ENCODE results near the gene EEPD1.

EEPD1 gene

GRCh38 chr7:36157527-36158320 is 4.7 kb downstream of the EEPD1 start:
- no peak for DNase-seq

DNA sequence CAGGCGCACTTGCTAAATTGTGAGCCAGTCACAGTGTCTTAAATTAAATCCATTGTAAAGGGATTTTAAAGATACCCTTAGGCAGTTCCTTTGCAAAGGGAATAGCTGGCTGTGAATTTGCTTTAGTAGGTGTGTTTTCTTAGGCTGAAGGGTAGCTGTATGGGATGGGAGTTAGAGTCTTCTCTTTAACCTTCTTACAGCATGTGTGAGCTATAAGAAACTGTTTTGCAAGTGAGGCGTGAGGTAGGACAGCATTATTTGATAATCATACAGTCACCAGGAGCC is 5.2 kb downstream of the EEPD1 start:
- DNase-seq, result no peak

- no peak for DNase-seq
Measured at GRCh38 chr7:36159618-36160017, 6.6 kb downstream of the EEPD1 start.

DNA sequence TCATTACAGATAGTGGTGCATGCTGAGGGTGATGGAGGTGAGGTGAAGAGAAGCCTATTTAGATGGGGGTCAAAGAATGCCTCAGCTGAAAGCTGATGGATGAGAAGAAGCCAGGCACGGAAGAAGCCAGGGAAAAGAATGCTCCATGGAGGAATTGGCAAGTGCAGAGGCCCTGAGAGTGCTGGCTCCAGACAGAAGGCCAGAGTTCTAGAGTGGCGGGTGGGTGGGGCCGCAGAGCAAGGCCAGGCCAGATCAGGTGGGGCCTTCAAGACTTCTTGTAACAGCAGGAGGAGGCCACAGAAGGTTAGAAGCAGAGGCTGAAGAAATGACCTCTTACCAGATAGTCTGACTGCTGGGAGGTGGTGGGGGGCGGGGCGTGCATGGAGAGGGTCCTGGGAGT is 7.3 kb downstream of the EEPD1 start:
- no peak for DNase-seq

- peak; percentile 30 for DNase-seq
Measured at GRCh38 chr7:36161996-36162395, 8.9 kb downstream of the EEPD1 start.

DNA sequence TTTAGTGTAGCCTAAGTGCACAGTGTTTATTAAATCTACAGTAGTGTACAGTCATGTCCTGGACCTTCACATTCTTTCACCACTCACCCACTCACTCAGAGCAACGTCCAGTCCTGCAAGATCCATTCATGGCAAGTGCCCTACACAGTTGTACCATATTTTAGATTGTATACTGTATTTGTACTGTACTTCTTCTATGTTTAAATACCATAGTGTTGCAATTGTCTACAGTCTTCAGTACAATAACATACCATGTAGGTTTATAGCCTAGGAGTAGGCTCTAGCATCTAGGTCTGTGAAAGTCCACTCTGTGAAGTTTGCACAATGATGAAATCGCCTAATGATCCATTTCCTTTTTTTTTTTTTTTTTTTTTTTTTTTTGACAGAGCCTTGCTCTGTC is 12.0 kb downstream of the EEPD1 start:
- no peak for DNase-seq

DNA sequence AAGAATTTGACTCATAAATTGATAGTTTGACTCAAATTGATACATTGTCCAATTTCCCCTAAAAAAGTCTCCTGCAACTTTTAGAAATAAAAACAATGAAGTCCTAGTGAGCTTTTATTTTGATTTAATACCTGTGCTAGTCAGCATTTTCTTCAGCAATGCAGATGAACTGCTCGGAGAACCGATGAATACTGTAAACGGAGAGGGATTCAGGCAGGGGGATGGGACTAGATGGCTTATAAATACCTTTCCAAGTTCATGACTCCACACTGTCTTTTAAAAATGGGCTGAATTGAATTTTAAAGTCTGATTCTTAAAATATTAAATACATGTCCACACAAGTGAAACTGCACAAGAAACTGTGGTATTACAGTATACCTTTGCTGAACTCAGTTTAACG is 12.7 kb downstream of the EEPD1 start:
- no peak for DNase-seq

DNA sequence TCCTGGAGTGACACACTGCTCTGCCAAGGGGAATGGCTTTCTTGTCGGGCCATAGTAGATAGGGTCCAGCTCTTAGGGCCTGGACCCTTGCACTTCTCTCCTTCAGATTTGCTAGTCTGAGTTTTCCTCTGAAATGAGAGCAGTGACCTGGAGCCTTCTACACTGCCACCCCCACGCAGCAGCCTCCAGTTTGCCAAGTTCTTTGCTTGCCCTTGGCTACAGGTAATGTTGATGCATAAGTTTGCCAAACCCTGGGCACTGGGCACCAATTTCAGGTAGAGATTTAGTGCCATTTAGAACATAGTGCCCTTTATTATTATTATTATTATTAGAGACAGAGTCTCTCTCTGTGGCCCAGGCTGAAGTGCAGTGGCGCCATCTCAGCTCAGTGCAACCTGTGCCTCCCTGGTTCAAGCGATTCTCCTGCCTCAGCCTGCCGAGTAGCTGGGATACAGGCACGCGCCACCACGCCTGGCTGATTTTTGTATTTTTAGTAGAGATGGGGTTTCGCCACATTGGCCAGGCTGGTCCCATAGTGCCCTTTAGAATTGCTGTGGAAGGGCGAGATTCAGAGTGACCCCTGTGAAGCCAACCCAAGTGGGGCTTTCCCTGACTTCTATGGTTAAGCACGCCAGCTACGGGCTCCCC is 14.5 kb downstream of the EEPD1 start:
- no peak for DNase-seq

DNA sequence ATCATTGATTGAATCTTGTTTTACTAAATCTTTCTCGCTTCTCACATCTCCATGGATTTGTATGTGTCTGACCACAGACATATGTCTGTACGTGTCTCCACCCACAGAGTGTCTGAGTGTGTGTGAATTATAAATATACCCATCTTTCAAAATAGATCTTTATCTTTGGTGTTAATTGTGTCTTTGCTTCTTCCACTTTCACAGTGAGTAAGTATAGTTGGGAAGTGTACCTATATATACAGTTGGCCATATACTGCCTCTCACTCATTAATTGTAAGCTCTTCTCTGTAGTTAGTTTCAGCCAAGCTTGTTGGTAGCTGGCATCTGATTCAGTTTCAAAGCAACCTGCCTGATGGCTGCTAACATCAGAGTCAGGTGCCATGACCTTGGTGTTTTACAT is 18.4 kb downstream of the EEPD1 start:
- no peak for DNase-seq

- no peak for DNase-seq
Measured at GRCh38 chr7:36175886-36176285, 22.8 kb downstream of the EEPD1 start.

DNA sequence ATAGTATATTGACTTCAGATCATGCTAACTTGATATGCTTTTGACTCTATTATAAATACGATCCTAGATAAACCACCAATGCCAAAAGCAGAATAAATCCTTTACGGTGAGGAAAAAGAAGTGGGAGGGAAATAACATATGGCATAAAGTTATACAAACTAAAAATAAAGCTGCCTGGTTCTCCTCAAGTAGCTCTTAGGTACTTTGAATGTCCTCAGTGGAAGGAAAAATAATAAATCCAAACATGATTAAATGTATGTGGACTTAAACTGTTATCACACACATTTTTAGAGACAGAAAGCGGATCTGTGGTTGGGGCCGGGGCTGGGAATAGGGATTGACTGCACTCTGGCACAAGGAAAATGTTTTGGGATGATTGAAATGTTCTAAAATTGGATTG is 23.6 kb downstream of the EEPD1 start:
- no peak for DNase-seq

DNA sequence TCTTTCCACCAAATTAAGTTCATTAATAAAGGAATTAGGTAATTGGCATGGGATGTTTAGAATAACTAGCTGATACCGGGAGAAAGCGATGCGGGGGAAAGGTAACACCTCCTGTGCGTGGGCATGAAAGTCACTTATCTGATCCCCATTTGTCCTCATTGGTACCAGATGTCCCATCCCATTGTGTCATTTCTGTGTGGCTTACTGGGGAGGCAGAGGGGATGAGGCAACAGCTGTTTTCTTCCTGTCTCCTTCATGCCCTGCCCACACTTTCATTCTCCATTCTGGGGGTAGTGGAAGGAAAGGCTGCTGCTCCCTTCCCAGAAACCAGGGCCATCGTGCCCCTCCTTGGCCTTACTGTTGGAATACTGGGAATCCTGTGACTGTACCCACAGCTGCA is 27.1 kb downstream of the EEPD1 start:
- DNase-seq, result no peak

DNA sequence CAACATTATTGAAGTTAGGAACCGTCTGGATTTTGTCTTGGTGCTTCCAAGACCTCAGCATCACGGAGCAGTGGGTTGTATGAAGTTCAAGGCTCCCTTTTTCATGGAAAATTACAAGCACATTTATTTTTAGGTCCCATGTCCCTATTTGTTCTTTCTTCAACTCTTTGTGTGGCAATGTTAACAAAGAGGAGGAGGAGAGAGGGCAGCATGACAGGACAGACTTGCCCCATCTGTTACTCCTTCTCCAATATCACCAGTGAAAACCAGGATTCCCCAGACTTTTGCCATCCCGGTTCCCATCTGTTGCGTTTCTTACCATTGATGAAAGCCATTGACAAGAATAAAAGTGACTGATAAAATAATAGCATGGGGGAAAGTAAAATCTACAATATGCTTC is 28.6 kb downstream of the EEPD1 start:
- DNase-seq, result no peak

- no peak for DNase-seq
Measured at GRCh38 chr7:36182854-36183604, 30.0 kb downstream of the EEPD1 start.

GRCh38 chr7:36185092-36185491 is 32.0 kb downstream of the EEPD1 start:
- no peak for DNase-seq

DNA sequence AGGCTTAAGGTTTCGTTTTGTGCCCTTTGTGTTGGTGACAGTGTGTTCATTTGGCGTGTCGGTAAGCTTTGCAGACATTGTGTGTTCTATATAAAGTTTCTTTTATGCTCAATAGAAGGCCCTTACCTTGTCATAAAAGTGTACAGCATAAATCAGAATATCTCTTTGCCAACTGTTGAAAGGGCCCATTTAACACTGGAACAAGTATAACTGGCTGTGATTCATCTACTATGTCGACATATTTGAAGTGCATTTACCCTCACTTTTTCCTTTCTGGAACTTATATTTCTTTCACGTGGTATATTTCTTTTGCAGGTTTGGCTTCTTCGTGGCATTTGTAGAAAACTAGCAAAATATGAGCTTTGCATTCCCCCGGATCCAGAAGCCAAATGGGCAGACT is 32.7 kb downstream of the EEPD1 start:
- DNase-seq, result no peak

DNA sequence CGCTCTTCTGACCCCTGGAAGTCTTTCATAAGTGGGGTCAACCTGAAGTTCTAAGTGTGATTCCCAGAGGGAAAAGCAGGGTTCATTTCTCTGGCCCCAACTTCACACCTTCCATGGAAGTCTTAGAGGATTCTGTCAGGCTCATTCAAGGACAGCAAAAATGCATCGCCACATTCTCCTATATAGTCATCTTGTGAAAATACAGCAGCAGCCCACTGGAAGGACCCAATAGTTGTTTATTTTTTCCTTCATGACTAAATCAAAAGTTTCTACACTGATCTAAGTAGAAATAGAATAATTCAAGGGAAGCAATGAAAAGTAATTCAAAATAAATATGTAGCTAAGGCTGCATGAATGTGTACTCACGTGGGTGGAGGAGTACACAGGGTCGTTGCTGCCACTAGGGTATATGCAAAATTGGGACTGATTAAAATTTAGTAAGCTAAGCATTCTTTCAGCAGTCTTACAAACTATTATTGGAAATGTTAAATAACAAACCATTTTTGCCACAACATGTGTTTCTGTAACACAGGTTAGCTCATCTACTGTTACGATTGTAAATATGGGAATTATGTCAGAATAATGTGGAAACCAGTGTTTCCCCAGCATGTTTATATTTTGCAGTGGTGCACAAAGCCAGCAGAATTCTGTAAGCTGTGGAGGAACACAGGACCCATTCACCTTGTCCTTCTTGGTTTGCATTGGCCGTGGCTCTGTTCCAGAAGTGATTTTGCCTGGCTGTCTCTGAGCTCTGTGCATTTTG is 33.5 kb downstream of the EEPD1 start:
- no peak for DNase-seq

GRCh38 chr7:36188266-36188665 is 35.2 kb downstream of the EEPD1 start:
- no peak for DNase-seq

DNA sequence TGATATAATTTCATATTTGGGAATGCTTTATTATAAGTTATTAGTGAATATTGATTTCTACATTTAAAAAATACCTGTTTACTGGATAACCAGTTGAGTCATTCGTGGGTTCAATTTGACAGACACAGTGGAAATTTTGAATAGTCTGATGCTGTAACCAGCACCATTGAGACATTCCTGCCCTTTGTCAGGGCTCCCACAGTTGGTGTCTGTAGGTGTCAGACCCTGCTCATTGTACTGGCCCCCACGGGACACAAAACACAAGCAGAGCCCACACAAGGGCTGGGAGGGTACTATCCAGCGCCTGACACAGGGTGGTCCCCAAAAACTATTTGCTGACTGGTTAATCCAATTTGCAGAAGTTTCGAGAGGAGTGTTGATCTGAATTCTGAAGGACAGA is 35.9 kb downstream of the EEPD1 start:
- DNase-seq, result no peak

GRCh38 chr7:36190447-36191291 is 37.6 kb downstream of the EEPD1 start:
- DNase-seq, result no peak

DNA sequence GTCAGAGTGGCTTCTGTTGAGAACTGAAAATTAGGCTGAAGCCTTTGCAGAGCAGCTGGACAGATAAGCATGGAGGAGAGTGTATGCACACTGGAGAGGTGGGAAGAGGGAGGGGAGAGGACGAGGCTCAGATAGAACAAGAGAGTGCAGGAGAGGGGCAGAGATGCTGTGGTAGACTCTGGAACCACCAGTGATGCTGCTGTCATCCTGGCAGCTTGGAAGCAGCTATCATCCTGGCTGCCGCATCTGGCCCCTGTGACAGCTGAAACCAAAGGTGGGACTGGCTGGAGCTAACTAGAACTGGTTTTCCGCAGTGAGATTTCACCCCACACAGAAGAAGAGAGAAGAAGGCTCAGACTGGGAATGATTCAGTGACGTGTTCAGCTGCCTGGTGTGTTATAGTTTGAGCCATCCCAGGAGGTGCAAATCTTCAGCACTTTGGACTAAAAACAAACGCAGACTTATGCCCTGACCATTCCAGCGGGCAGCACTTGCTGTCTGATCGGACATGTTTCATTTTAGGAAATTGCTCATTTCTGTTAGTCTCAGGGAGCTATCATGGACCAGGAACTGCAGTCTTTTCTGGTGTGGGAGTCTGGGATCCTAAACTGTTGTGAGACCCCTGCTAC is 38.4 kb downstream of the EEPD1 start:
- DNase-seq, result no peak
